OCI-M1 (cell line): ENCODE data around the gene SEL1L.
"Not testable (repeated sequence)": the region's sequence is repeated elsewhere in the genome, so short reads cannot be mapped to it uniquely, and the experiment has no call there.

ENCODE experiments used
- DNase-seq: peaks from one replicate; lab custom pipeline; 2025; lab: John Stamatoyannopoulos, UW

SEL1L gene

GRCh38 chr14:81533536-81534343, at the start of gene SEL1L:
Gene SEL1L (minus strand): TSS chr14:81533853. CDS start chr14:81533744, 109 bp downstream.
- DNase-seq: peak; percentile 99

GRCh38 chr14:81582420-81582819, 48.8 kb upstream of the SEL1L start:
- DNase-seq: no peak

- DNase-seq: no peak
Observed at GRCh38 chr14:81579115-81579514, 45.5 kb upstream of the SEL1L start.

- no peak for DNase-seq
Observed at GRCh38 chr14:81571437-81571836, 37.8 kb upstream of the SEL1L start.

GRCh38 chr14:81567302-81567701, 33.6 kb upstream of the SEL1L start:
- no peak for DNase-seq

- DNase-seq: peak; percentile 67
Observed at GRCh38 chr14:81565441-81566290, 32.0 kb upstream of the SEL1L start.

GRCh38 chr14:81562818-81563217, 29.2 kb upstream of the SEL1L start:
- no peak for DNase-seq

GRCh38 chr14:81561084-81561775, 27.6 kb upstream of the SEL1L start:
- DNase-seq: no peak

GRCh38 chr14:81559385-81559784, 25.7 kb upstream of the SEL1L start:
- peak; percentile 27 for DNase-seq

GRCh38 chr14:81557146-81557545, 23.5 kb upstream of the SEL1L start:
- DNase-seq: peak; percentile 45

- no peak for DNase-seq
Observed at GRCh38 chr14:81555684-81556083, 22.0 kb upstream of the SEL1L start.

GRCh38 chr14:81555051-81555450, 21.4 kb upstream of the SEL1L start:
- no peak for DNase-seq

- no peak for DNase-seq
Observed at GRCh38 chr14:81551471-81551870, 17.8 kb upstream of the SEL1L start.

- no peak for DNase-seq
Observed at GRCh38 chr14:81550001-81550637, 16.5 kb upstream of the SEL1L start.

- not testable (repeated sequence) for DNase-seq
Observed at GRCh38 chr14:81541206-81541605, 7.6 kb upstream of the SEL1L start.

GRCh38 chr14:81537193-81537592, 3.5 kb upstream of the SEL1L start:
- no peak for DNase-seq

- DNase-seq: no peak
Observed at GRCh38 chr14:81536241-81536771, 2.7 kb upstream of the SEL1L start.

- DNase-seq: peak; percentile 23
Observed at GRCh38 chr14:81535396-81536164, 1.9 kb upstream of the SEL1L start.

GRCh38 chr14:81534510-81535074, 939 bp upstream of the SEL1L start:
- no peak for DNase-seq

GRCh38 chr14:81533212-81533535, 479 bp downstream of the SEL1L start:
- no peak for DNase-seq

- DNase-seq: peak; percentile 86
Observed at GRCh38 chr14:81529391-81529790, 4.3 kb downstream of the SEL1L start.
